ENCODE data around the gene UBXN1.

DNA sequence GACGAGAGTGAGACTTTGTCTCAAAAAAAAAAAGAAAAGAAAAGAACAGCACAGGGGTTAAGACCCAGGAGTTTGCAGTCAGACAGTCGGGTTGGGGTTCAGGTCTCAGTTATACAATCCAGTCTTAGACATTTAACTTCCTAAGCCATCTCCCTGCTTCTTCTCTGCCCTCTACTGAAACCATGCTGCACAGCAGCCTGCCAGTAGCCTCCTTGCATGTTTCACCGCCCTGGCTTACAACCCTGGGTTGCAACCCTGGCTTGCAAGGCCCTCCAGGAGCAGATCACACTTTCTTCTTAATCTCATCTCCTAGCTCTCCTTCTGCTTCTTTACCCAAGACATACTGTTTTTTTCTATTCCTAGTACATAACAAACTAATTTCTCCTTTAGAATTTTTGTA lies 51.2 kb downstream of the UBXN1 start:
- TF ChIP-seq, protein P1, sequence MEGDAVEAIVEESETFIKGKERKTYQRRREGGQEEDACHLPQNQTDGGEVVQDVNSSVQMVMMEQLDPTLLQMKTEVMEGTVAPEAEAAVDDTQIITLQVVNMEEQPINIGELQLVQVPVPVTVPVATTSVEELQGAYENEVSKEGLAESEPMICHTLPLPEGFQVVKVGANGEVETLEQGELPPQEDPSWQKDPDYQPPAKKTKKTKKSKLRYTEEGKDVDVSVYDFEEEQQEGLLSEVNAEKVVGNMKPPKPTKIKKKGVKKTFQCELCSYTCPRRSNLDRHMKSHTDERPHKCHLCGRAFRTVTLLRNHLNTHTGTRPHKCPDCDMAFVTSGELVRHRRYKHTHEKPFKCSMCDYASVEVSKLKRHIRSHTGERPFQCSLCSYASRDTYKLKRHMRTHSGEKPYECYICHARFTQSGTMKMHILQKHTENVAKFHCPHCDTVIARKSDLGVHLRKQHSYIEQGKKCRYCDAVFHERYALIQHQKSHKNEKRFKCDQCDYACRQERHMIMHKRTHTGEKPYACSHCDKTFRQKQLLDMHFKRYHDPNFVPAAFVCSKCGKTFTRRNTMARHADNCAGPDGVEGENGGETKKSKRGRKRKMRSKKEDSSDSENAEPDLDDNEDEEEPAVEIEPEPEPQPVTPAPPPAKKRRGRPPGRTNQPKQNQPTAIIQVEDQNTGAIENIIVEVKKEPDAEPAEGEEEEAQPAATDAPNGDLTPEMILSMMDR (IDR thresholded peaks at IDR 0.05): no peak
- TF ChIP-seq POLR2A (IDR thresholded peaks at IDR 0.05): no peak

All from tibial nerve (tissue), 3 donors.